NCI-H2081 (cell line): ENCODE results near the gene SH2D7.
A peak's percentile ranks its signal among the peaks of the same experiment; 100 is the strongest.

Source experiments
- DNase-seq, 2 experiments: peaks; one replicate each; lab custom pipeline; 2025; lab: John Stamatoyannopoulos, UW

Gene SH2D7

GRCh38 chr15:78092261-78093041 is at the start of gene SH2D7:
Gene SH2D7, plus strand, starts transcription at chr15:78092561. Its CDS starts 24 bp downstream, at chr15:78092585.
- no peak for DNase-seq

GRCh38 chr15:78044407-78045155 is 47.8 kb upstream of the SH2D7 start:
- no peak for DNase-seq

GRCh38 chr15:78045189-78045588 is 47.2 kb upstream of the SH2D7 start:
- no peak for DNase-seq

- DNase-seq = no peak
Observed at GRCh38 chr15:78046796-78047341, 45.5 kb upstream of the SH2D7 start.

- no peak for DNase-seq
Observed at GRCh38 chr15:78047761-78048627, 44.4 kb upstream of the SH2D7 start.

GRCh38 chr15:78048628-78048920 is 43.8 kb upstream of the SH2D7 start:
- DNase-seq = no peak

- DNase-seq = no peak
Observed at GRCh38 chr15:78049691-78050440, 42.5 kb upstream of the SH2D7 start.

- DNase-seq = no peak
Observed at GRCh38 chr15:78050441-78050809, 41.9 kb upstream of the SH2D7 start.

- DNase-seq = no peak
Observed at GRCh38 chr15:78050826-78051225, 41.5 kb upstream of the SH2D7 start.

- no peak for DNase-seq
Observed at GRCh38 chr15:78051596-78051995, 40.8 kb upstream of the SH2D7 start.

- DNase-seq = peak in 1 of 2 experiments; percentile 41
Observed at GRCh38 chr15:78052001-78052401, 40.4 kb upstream of the SH2D7 start.

- DNase-seq = no peak
Observed at GRCh38 chr15:78052545-78052944, 39.8 kb upstream of the SH2D7 start.

GRCh38 chr15:78054518-78054917 is 37.8 kb upstream of the SH2D7 start:
- no peak for DNase-seq

- DNase-seq = no peak
Observed at GRCh38 chr15:78054966-78055365, 37.4 kb upstream of the SH2D7 start.

GRCh38 chr15:78055919-78056713 is 36.2 kb upstream of the SH2D7 start:
- DNase-seq = no peak

- peak in 1 of 2 experiments; percentile 46 for DNase-seq
Observed at GRCh38 chr15:78056714-78057269, 35.6 kb upstream of the SH2D7 start.

- DNase-seq = no peak
Observed at GRCh38 chr15:78057803-78058202, 34.6 kb upstream of the SH2D7 start.

GRCh38 chr15:78058401-78058935 is 33.9 kb upstream of the SH2D7 start:
- DNase-seq = no peak

GRCh38 chr15:78059110-78059839 is 33.1 kb upstream of the SH2D7 start:
- DNase-seq = no peak
